Stimulated activated effector memory CD8-positive, alpha-beta T cell treated with anti-CD3 and anti-CD28 coated beads, Interleukin-12 subunit alpha, Interleukin-12 subunit beta, amount 100 ng/mL, for 72 hours (primary cell): ENCODE measurements around the gene DENND2A.

Source experiments
- ATAC-seq: fragments of 150-1000 bp; cut with Tn5 transposase; 2 replicates; pipeline ENCODE4 v1.10.0; 2021
- DNase-seq, 2 donors: peaks; one replicate each; pipeline ENCODE4 v3.0.0; 2021 to 2022; ENCODE audit warnings: low spot score in 2 of 2
- H3K27ac Mint-ChIP-seq: one replicate; pipeline ENCODE4 v1.8.0; 2022; ENCODE audit warnings: mild to moderate bottlenecking, mixed read lengths
- H3K36me3 Mint-ChIP-seq: one replicate; pipeline ENCODE4 v1.8.0; 2022; ENCODE audit warnings: mild to moderate bottlenecking, mixed read lengths
- H3K4me1 Mint-ChIP-seq: one replicate; pipeline ENCODE4 v1.8.0; 2022; ENCODE audit warnings: mixed read lengths
- H3K4me3 Mint-ChIP-seq: one replicate; pipeline ENCODE4 v1.8.0; 2022; ENCODE audit warnings: mild to moderate bottlenecking, mixed read lengths
- H3K9me3 Mint-ChIP-seq: one replicate; pipeline ENCODE4 v1.8.0; 2022; ENCODE audit warnings: mixed read lengths

The DENND2A gene, protein sequence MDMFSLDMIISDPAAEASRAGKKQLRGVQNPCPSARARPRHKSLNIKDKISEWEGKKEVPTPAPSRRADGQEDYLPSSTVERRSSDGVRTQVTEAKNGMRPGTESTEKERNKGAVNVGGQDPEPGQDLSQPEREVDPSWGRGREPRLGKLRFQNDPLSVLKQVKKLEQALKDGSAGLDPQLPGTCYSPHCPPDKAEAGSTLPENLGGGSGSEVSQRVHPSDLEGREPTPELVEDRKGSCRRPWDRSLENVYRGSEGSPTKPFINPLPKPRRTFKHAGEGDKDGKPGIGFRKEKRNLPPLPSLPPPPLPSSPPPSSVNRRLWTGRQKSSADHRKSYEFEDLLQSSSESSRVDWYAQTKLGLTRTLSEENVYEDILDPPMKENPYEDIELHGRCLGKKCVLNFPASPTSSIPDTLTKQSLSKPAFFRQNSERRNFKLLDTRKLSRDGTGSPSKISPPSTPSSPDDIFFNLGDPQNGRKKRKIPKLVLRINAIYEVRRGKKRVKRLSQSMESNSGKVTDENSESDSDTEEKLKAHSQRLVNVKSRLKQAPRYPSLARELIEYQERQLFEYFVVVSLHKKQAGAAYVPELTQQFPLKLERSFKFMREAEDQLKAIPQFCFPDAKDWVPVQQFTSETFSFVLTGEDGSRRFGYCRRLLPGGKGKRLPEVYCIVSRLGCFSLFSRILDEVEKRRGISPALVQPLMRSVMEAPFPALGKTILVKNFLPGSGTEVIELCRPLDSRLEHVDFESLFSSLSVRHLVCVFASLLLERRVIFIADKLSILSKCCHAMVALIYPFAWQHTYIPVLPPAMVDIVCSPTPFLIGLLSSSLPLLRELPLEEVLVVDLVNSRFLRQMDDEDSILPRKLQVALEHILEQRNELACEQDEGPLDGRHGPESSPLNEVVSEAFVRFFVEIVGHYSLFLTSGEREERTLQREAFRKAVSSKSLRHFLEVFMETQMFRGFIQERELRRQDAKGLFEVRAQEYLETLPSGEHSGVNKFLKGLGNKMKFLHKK

DNA sequence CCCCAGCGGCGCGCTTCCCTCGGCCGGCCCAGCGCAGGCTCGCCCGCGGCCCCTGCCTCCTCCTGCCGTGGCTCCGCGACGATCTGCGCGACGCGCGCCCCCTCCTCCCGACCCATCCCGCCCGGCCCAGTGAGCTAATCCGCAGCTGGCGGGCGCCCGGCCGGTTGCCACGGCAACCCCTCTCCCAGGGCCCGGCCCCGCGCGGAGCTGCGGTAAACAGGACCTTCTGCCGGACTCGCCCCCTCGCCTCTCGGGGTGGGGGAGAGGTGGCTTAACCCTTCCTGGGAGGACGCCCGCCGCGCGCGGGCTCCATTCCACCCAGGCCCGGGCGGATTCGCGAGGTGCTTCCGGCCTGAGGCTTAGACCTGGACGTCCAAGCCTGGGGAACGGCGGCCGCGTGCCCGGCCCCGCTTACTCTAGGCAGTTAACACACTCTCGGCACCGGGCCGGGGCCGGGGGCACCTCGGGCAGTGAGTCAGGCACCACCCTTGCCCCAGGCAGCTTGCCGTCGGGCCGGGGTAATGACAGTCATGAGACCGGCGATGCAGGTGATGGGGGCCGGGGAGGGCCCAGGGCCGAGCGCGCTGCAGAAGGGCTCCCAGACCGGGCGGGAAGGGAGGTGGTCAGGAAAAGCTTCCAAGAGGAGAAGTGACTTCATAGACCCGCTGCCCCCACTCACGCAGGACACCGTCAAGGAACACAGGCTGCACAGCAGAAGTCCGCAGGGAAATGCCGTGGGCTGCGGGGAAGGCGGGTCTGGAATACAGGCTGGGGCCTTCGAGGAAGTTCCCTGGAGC lies at the start of gene DENND2A:
DENND2A (minus strand) TSS at position 87 of the 797 bp plus-strand sequence. CDS start 38,416 bp downstream, outside the sequence.
- Mint-ChIP-seq H3K4me3 (peak within 1 kb of the TSS; percentile 72), H3K27ac (no peak within 1 kb of the TSS), H3K9me3 (no peaks in the 10 kb centered on the region), H3K36me3 (no peaks in the 10 kb centered on the region), H3K4me1 (peaks cover 20% of the 10 kb centered on the region)
- DNase-seq, result no peak
- ATAC-seq, result peak; percentile 27

DNA sequence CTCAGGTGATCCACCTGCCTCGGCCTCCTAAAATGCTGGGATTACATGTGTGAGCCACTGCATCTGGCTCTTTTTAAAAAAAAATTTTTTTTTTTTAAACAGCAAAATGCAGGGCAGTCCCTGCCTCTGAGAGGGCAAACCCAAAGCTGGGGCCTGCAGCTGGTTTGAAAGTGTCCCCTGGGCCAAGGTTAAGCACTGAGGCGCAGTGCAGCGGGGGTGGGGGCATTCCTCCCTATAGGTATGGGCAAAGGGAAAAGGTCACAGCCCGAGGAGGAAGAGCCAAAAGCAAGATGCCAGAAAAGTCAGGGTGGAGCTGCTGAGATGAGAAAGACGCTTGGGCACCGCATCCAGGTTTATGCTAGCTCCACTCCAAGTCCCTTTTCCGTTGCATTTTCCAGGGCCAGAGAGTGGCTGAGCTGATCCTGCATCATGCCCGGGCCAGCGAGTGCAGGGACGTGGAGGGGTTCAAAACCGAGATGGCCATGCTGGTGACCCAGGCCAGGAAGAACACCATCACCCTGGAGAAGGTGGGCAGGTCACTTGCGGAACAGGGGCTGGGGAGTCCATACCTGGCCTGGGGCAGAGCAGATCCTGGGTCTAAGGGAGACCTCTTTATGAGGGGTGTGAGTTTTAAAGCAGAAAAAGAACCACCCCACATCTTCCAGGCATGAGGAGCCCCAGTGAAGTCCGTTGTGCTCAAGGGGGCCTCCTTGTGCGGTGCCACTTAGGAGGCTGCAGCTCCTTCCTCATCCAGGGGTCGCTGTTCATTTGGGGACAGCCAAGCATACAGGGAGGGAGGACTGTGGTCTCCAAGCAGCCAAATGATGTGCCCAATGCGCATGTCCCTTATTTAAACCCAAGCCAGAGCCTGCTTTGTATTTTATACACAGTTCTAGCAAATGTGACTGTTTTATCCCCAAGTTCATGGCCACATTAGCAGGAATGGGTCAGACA lies 48.9 kb upstream of the DENND2A start:
- Mint-ChIP-seq H3K27ac (no peak overlapping the region), H3K4me1 (peaks cover 11% of the 10 kb centered on the region), H3K4me3 (no peak overlapping the region), H3K9me3 (no peaks in the 10 kb centered on the region), H3K36me3 (peaks cover 58% of the 10 kb centered on the region)
- ATAC-seq (no peak), DNase-seq (no peak)

DNA sequence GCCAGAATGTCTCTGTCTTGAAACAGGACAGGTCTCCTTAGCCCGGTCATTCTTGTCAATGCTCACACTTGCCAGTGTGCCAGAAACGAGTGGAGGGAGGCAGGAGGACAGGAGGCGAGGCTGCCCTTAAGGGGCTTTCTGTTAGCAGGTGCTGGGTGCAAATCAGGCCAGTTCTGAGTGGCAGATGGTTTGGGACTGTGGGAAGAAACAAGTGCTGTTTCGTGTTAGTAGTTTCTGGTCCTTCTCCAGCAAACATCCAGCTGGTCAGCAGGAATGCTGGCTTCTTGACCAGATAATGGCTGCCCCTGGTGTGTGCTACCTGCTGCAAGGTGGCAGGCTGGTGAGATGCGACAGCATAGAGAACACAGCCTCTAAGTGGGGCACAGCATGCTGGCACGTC lies 47.7 kb upstream of the DENND2A start:
- H3K9me3 Mint-ChIP-seq, result no peaks in the 10 kb centered on the region
- peaks cover 9% of the 10 kb centered on the region for H3K4me1 Mint-ChIP-seq
- no peak for ATAC-seq
- no peak overlapping the region for H3K4me3 Mint-ChIP-seq
- H3K36me3 Mint-ChIP-seq, result peaks cover 65% of the 10 kb centered on the region
- no peak overlapping the region for H3K27ac Mint-ChIP-seq
- no peak for DNase-seq

DNA sequence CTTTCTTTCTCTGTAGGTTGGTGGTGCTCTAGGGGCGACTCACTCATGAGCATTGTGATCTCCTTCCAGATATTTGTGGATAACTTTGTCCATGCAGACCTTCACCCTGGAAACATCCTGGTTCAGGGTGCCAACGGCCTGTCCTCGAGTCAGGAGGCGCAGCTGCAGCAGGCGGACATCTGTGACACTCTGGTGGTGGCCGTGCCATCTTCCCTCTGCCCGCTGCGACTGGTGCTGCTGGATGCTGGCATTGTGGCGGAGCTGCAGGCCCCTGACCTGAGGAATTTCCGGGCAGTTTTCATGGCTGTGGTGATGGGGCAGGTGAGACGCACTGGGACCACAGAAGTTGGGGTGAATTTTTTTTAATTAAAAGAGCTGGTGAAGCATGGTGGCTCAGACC lies 46.3 kb upstream of the DENND2A start:
- peaks cover 63% of the 10 kb centered on the region for H3K36me3 Mint-ChIP-seq
- no peak overlapping the region for H3K4me3 Mint-ChIP-seq
- no peaks in the 10 kb centered on the region for H3K9me3 Mint-ChIP-seq
- ATAC-seq (no peak), DNase-seq (no peak)
- H3K27ac Mint-ChIP-seq, result no peak overlapping the region
- H3K4me1 Mint-ChIP-seq, result no peaks in the 10 kb centered on the region

DNA sequence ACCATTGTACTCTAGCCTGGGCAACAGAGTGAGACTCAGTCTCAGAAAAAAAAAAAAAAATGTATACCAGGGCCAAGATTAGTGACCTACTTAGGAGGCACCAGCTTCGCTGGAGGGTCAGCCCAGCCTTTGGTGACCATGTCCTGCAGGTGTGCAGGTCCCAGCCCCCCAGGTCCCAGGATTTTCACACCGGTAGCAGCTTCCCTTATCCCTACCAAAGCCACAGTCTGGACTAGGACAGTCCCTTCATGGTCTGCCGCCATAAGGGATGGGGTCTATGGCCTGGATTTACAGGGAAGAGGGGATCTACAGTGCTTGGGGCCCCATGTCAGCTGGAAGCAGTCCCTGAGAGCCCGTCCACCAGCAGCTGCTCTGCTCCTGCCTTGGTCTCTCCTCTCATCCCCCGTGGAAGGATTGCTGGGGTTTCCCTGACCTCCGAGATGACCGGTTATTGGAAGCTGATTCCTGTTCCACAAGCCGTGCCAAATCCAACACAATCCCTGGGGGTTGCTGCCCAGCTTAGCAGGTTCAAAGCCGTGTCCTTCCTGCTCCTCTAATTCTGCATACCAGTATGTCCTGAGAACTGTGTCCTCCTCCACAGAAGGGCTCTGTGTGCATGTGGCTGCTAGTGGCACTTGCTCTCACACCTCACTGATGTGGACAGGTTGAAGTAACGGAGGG lies 44.9 kb upstream of the DENND2A start:
- DNase-seq, result no peak
- Mint-ChIP-seq H3K27ac (no peak overlapping the region), H3K9me3 (no peaks in the 10 kb centered on the region), H3K36me3 (peaks cover 66% of the 10 kb centered on the region), H3K4me1 (no peaks in the 10 kb centered on the region), H3K4me3 (no peak overlapping the region)
- no peak for ATAC-seq

DNA sequence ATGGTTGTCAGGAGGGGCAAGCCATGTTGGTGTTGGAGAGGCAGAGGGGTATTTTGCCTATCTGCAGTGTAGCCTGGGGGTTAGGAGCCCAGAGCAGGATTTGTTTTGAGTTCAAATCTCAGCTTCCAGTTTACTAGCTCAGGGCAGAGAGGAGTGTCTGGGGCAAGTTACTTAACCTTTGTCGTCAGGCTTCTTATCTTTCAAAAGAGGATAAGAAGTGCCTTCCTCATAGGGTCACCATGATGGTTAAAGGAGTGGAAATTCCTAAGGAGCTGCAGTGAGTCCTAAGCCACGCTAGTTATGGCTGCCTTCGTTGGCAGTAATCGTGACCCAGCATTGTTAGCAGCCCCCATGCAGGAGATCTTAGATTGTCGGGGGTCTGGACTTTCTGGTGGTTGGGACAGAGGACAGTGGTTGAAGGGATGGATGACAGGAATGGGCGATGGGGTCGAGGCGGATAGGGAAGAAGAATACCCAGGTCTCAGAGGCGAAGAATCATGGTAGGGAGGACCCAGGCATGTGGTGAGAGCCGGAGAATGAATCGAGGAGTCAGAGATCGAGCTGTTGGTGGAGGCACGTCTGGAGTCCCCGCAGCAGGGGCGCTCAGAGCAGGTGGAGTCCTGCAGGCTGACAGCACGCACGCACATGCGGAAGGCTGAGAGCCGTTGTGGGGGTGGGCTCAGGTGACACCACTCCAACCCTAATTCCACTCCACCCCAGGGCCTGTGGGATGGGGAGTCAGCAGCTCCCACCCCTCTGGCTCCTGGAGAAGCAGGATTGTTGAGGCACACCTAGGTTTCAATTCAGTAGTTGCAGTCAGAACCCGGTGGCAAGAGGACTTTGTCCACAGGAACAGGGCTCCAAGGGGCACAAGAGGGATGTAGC lies 43.7 kb upstream of the DENND2A start:
- ATAC-seq (no peak), DNase-seq (no peak)
- Mint-ChIP-seq H3K9me3 (no peaks in the 10 kb centered on the region), H3K4me1 (no peaks in the 10 kb centered on the region), H3K4me3 (no peak overlapping the region), H3K27ac (peak overlapping the region; percentile 59), H3K36me3 (peaks cover 73% of the 10 kb centered on the region)

DNA sequence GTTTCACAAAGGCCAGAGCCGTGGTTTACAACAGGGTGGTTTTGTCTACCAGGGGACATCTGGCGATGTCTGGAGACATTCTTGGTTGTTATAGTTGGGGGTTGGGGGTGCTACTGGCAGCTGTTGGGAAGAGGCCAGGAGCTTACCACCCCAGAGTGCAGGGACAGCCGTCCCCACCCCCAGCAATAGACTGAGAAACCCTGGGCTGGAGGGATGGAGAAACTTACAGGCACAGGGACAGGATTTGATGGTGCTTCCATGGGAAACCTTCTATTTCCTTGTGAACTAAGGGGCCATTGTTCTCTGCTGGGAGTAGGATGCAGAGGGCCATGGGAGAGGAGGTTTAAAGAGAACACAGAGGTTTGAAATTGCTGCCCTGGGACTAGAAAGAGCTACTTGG lies 43.0 kb upstream of the DENND2A start:
- Mint-ChIP-seq H3K4me1 (no peaks in the 10 kb centered on the region), H3K9me3 (no peaks in the 10 kb centered on the region), H3K27ac (peak overlapping the region; percentile 59), H3K36me3 (peaks cover 75% of the 10 kb centered on the region), H3K4me3 (no peak overlapping the region)
- DNase-seq, result no peak
- ATAC-seq, result no peak

DNA sequence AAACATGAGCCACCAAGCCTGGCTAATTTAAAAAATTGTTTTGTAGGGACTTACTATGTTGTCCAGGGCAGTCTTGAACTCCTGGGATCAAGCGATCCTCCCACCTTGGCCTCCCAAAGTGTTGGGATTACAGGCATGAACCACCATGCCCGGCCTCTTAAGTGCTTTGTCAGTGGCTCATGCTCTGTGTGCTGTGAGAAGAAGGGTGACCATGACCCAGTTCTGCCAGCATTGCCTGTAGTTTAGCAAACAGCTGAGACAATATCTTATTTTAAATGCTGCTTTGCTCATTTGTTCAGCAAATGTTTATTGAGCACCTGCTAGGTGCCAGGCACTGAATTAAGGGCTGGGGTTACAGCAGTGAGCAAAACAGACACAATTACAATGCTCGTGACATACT lies 41.2 kb upstream of the DENND2A start:
- DNase-seq, result no peak
- peaks cover 12% of the 10 kb centered on the region for H3K4me1 Mint-ChIP-seq
- H3K4me3 Mint-ChIP-seq, result no peak overlapping the region
- no peaks in the 10 kb centered on the region for H3K9me3 Mint-ChIP-seq
- no peak for ATAC-seq
- no peak overlapping the region for H3K27ac Mint-ChIP-seq
- peaks cover 60% of the 10 kb centered on the region for H3K36me3 Mint-ChIP-seq

DNA sequence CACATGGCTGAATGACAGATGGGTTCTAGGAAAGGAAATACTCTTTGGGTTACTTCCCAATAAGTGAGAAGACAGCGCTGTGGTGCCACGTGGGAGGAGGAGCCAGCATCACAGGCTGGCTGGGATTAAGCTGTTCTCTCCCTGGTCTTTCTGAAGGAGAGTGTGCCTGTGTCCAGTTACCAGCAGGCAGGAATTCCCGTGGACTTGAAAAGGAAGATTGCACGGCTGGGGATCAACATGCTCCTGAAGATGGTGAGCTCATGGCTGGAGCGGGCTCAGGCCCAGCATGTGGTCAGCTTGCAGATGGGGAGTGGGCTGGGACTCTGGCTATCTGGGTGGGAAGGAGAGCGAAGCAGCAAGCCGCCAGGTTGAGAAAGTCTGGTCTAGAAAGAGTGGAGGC lies 40.3 kb upstream of the DENND2A start:
- Mint-ChIP-seq H3K4me1 (peaks cover 12% of the 10 kb centered on the region), H3K9me3 (no peaks in the 10 kb centered on the region), H3K4me3 (no peak overlapping the region), H3K36me3 (peaks cover 52% of the 10 kb centered on the region), H3K27ac (no peak overlapping the region)
- no peak for DNase-seq
- no peak for ATAC-seq

DNA sequence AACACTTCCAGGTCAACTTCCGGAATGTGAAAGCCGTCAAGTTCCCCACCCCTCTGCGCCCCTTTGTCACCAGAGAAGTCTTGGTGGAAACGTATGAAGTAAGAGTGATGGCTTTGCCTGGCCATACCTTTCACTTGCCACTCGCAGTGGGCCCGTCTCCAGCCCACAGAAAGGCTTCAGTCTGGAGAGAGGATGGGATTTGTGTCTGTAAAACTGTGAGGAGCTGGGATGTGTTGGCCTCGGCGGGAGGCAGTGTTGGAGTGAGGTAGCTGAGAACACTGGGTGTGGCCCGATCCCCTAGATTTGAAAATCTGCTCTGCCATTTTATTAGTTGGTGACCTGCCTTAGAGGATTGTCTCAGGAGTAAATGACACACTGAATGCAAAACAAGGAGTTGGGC lies 38.6 kb upstream of the DENND2A start:
- Mint-ChIP-seq H3K9me3 (no peaks in the 10 kb centered on the region), H3K4me1 (peaks cover 25% of the 10 kb centered on the region), H3K4me3 (no peak overlapping the region), H3K36me3 (peaks cover 47% of the 10 kb centered on the region), H3K27ac (peak overlapping the region; percentile 8)
- DNase-seq, result no peak
- ATAC-seq, result no peak

DNA sequence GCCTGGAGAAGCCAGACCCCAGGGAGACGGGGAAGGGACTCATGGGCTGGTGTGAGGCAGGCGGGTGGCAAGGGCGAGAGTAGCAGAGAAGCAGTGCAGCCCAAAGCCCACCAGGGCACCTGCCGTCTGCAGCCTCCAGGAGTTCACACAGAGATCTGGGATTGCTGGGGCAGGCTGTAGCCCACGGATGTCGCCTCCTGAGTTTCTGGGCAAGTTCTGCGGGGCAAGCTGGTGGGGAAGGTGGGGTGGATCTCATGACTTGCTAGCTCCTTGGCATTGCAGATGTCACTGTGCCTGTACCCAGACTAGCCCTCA lies 38.2 kb upstream of the DENND2A start:
- Mint-ChIP-seq H3K9me3 (no peaks in the 10 kb centered on the region), H3K36me3 (peaks cover 44% of the 10 kb centered on the region)
- no peak for ATAC-seq

DNA sequence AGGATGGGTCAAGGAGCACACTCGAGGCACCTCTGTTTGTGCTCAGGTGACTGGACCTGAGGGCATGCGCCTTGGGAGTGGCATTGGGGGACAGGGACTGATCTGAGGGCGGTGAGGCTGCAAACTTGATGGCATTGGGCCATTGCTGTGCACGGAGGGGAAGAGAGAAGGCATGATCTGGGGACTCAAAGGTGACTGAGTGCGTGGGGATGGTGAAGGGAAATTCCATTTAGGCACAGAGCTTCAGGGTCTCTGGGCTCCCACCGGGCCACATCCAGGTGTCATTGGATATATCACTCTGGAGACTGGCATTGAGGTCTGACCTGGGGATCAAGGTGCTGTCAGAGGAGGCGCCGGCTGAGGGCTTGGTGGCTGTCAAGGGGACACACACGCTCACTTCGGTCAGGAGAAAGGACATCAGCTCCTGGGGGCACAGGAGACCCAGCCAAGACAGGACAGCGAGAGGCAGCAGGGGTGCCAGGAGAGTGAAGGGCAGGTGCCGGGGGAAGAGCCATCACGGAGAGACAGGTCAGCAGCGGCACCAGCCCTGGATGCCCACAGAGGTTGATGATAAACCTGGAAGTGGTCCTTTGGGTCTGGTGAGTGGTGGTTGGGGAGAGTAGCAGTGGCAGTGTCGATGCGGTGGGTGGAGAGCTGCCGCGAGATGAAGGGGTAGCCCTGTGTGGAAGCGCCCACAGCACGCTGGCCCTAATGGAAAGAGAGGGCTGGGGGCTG lies 37.6 kb upstream of the DENND2A start:
- Mint-ChIP-seq H3K4me3 (no peak overlapping the region), H3K27ac (no peak overlapping the region), H3K36me3 (peaks cover 49% of the 10 kb centered on the region), H3K9me3 (no peaks in the 10 kb centered on the region), H3K4me1 (peaks cover 33% of the 10 kb centered on the region)
- no peak for DNase-seq
- ATAC-seq, result no peak

More for the DNA sequence above, 38.2 kb upstream of the DENND2A start:
- H3K4me1 Mint-ChIP-seq, result peaks cover 29% of the 10 kb centered on the region
- H3K27ac Mint-ChIP-seq, result no peak overlapping the region
- no peak overlapping the region for H3K4me3 Mint-ChIP-seq
- DNase-seq, result no peak
